Kidney glomerular epithelial cell (primary cell): Measurements from ENCODE around the gene PRKG1.
A peak's percentile ranks its signal among the peaks of the same experiment; 100 is the strongest.

Experiments used
- DNase-seq: peaks from one replicate; lab custom pipeline; 2025; lab: John Stamatoyannopoulos, UW

The PRKG1 gene

DNA sequence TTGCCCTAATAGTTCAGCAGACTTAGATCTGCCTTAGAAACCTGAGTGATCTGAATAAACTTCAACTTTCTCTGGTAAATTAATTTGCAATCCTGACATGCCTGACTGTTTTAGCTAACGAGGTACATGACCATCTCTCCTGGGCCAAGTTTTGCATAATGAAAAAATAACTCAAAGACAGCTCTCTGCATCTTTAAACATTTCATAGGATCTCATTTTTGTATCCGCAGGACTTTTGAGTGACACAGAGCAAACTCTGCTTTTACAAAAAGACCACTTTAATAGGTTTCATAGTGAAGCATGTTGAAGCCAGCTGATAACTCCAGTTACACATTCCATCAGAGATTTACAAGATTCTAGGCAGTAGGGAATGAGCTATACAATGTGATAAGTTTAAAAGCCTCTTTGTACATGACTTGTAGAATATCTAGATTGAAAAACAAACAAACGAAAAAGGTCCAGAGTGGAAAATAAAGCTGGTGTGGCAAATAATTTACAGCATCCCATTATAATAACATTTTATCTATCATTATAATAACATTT is 2.1 kb downstream of the PRKG1 start:
- DNase-seq, result no peak

DNA sequence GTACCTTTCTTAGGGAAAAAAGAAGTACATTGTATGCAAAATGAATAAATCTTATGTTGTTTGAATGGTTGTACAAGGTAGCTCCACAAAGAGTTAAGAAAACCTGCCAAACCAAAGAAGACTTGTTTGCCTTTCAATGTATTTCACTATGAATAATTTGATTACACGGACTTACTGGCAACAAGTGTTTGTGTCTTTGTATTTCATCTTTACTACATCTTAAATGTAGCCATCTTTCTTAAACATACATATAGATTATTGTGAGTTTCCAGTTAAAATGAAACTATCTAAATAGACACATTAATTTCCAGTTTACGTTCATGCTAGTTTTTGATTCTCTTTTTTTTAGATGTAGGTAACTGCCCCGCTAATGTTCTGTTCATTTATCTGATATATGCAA is 2.8 kb downstream of the PRKG1 start:
- DNase-seq, result no peak

- no peak for DNase-seq
Observed at GRCh38 chr10:51077507-51077906, 3.2 kb downstream of the PRKG1 start.

DNA sequence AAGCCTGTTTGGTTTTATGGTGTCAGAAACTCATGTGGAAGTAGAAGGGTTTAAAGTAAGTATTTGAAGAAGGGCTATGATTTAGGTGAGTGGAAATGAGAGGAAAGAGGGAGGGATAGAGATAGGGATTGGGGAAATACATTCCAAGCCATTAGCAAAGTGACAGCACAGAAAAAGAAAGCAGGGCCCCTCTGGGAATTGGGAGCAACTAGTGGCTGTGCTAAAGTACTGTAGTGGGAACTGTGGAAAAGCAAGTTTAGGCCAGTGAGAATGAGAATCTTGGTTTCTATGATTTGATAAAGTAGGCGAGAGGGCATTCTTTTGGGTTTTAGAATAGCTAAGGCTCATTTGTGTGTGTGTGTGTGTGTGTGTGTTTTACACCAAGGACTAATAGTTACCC is 5.0 kb downstream of the PRKG1 start:
- DNase-seq, result no peak

DNA sequence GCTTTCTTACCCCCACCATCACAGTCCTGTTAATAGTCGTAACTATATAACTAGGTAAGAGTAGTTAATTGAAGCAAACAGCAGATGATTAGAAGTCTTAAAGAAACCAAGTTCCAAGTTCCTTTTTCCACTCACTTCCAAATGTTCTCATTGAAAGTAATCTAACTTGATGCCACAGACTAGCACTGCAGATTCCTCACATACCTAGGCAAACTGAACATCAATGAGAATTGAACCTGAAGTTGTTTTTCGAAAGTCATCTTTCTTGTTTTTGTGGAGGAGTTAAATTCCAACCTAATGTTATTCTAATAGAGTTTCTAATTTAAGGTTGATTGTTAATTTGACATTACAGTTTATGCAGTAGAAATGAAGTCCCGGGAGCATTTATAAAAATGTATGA is 5.5 kb downstream of the PRKG1 start:
- no peak for DNase-seq

DNA sequence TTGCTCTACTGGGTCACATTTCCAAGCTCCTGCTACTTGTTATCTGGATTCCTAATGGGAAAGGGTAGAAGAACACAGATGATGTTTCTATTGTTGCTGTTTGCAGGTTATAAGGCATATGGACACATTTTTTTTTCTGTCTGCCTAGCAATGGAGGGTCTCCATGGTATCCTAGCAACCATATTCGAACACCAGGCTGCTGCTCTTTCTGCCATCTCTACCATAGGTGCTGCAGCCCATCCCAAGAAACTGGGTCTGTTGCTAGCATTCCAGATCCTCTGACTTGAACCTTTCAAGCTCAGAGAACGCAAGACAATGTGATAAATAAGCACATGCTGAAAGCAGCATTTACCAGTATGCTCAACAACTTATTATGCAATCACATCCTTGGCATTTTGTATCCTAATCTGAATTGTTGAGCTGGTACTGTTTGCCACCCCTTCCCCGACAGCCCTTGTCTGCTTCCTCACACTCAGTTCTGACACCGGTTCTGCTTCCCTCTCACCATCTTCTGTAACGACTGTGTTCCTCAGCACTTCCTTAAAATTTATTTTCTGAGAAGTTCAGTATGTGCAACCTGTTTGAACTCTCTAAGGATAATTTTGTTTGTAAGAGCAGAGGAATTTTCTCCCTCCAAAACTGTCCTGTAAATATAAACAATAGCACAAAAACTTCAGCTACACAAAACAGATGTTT is 6.2 kb downstream of the PRKG1 start:
- no peak for DNase-seq

DNA sequence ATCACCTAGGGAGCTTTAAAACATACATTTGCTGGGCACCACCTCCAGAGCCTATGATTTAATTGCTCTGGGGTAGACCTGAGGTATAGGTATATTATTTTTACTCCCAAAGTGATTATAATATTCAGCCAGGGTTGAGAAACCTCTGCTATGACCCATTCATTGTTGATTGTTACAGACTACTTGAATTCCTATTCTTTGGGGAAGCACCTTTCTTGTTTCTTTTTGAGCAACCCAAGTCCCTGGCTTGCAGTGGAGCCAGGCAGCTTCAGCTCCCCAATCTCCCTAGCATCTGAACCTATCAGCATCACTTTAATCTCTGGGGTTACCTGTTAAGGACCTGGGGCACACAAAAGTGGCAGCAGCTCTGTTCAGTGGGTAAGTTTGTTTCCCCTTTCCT is 8.6 kb downstream of the PRKG1 start:
- no peak for DNase-seq

DNA sequence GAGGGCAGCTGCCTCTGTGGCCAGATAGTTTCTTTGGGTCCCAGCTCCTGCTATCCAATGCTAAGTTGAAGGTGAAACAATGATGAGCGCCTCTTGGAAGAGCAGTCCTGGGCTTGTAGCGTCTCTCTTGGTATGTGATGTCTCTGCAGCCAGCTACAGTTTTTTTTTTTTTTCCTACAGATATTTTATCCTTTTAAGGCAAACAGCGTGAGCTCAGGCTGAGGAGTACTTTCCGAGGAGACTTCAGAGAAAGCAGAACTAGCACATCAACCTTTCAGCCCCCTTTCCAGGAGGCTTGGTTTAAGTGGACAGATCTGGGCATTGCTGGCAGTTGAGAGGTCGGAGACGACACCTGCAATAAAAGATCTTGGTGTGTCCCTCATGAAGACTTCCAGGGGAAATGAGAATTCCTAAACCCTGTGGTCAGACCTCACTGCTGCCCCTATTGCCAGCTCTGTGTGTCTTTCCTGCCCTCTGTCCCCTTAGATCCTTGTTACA is 9.1 kb downstream of the PRKG1 start:
- no peak for DNase-seq

DNA sequence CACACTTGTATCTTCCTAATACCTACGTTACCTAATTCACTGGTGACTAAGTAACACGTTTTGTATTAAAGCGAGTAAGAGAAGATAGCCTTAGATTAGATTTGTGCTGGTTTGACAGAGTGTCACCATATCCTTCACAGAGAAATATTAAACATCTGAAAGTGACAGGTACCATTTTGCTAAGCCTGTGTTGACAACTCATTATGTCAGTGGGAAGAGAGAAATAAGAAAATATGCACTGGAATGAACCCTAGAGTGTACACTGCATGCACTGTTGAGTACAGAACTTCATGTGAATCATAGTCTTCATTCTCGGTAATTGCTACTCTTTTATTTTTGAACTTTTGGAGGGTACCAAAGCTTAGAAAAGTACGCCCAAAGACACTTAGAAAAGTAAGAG is 10.9 kb downstream of the PRKG1 start:
- no peak for DNase-seq

DNA sequence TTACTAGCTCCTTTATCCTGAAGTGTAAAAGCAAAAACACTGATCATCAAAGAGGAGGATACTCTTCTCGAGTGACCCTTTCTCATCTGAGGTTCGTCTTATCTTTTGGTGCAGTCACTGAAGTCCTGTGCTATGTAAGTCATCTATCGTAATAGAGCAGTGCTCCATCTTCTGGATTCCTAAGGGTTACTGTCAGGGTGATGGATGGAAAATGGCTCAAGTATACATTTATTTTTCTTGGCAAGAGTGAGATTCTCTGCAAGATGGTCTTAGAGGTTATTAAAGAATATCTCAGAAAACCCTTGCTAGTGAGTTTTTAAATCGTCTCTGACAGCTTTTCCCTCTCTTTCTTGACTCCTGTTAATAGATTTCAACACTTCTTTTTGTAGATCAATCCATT is 12.4 kb downstream of the PRKG1 start:
- DNase-seq, result no peak

DNA sequence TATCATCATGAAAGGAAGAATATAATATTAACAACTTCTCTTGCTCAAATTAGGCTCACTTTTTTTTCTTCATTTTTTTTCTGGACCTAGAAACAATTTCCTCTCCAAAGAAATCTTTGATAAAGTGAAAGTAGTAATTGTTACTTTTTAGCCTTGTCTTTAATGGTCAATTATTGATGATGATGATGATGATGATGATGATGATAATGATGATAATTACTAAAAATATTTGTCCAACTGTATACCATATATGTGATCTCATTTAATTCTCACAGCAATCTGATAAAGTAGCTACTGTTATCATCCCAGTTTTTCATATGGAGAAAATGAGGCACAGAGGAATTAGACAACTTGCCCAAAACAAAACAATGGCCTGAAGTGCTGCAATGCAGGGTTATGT is 12.8 kb downstream of the PRKG1 start:
- no peak for DNase-seq

DNA sequence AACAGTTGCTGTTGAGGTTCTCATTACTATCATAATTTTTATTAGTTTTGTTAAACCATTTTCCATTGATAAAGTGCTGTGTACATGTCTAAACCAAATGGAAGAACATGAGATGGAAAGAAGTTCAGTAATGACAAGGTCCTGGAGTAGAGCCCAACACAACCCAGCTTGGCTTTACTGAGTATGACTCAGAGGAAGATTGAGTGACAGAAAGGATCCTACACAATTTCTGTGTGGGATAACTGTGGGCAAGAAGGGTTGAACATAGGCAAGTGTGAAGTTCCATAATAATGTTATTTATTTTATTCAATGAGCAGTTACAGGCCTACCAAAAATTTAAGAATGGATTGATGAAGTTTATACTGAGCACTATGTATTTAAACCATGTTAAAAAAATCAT is 15.9 kb downstream of the PRKG1 start:
- DNase-seq, result no peak

DNA sequence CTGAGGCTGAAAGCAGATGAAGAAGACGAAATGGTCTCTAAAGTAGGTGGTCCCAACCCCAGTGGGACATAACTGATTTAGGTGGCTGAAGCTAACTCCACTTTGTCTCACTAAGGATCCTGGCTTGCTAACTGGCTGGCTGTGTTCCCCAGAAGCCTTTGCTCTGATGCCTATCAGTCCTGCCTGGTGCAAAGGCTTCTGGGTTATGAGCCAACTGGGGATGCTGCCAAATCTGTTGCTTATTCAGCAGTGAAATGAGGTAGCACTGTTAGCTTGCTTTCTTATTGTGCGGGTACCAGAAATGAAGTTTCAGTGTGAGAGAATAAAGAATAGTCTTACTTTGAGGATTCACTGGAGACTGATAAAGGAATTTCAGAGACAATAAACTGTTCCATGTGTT is 18.1 kb downstream of the PRKG1 start:
- no peak for DNase-seq

DNA sequence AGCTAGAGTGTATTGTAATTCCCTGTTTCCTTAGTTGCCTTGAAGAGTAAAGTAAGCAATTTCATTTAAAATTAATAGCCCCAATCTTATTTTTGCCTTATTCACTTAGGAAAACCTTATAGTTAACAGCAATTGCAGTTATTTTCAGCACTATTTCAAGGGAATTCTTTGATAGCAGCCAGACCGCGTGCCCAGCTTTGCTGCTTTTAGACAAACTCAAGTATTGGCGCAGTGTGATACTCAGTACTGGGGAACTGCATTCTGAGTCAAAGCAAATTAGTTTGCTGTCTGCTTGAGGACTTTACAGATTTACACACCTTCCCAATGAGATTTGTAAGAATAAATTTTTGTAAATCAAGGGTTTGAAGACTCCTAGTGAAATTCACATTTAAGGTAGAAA is 21.2 kb downstream of the PRKG1 start:
- no peak for DNase-seq

DNA sequence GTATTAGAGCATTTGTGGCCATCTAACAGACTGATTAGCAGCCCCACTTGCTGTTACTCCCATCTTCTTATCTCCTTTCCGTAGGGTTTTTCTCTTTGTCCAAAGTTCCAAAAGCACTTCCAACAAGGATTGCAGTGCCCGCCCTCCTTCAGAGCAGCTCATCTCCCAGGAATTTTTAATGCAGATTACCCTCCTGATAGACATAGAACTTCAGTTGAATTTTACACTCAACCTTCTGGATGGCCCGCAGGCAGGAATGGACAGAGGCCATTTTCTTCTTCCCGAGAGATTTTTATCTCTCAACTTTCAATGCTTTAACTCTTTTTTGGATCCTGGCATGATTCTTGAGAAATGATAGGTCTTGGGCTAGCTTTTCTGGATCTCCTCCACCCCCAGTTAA is 23.3 kb downstream of the PRKG1 start:
- DNase-seq, result no peak

GRCh38 chr10:51100221-51100620 is 25.9 kb downstream of the PRKG1 start:
- no peak for DNase-seq

- DNase-seq, result no peak
Observed at GRCh38 chr10:51103554-51104217, 29.4 kb downstream of the PRKG1 start.

- DNase-seq, result no peak
Observed at GRCh38 chr10:51106311-51106945, 32.1 kb downstream of the PRKG1 start.

- DNase-seq, result no peak
Observed at GRCh38 chr10:51108406-51108805, 34.1 kb downstream of the PRKG1 start.

DNA sequence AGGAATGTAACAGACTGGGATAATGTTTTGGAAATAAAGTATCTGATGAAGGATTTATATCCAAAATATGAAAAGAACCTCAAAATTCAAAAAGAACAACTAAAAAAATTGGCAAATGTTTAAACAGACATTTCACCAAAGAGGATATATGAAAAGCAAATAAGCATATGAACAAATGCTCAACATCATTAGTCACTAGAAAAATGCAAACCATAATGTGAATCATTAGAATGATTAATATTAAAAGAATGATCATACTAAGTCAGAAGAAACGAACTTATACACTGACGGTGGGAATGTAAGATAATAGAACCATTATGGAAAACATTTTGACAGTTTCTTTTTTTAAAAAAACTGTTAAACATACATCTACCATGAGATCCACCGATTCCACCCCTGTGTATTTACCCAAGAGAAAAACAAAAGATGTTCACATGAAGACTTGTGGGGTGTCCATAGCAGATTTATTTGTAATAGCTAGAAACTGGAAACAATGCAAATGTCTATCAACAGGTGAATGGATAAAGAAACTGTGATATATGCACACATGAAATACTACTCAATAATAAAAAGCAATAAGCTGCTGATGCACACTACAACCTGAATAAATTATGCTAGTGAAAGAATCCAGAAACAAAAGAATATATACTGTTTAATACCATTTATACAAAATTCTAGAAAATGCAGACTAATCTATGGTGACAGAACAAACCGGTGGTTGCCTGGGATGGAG is 35.7 kb downstream of the PRKG1 start:
- peak; percentile 48 for DNase-seq

DNA sequence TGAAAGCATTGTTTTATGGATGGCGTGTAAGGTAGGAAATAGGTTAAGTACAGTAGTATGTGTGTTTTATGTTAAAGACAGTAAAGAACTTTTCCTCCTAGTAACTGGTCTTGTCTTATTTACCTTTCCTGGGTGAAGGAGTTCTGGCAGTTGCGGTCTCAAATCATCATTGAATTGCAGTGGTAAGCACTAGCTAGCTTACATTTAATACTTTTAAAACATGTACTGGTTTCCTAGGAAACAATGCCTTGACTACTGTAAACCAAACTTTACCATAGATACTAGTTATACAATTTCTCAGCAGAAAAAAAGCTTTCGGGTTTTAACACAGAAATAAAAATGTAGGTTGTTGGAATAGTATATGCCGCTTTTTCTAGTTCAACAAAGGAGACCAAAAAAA is 37.7 kb downstream of the PRKG1 start:
- DNase-seq, result no peak

GRCh38 chr10:51113007-51113406 is 38.7 kb downstream of the PRKG1 start:
- DNase-seq, result no peak
